Measurements from ENCODE around the gene SCNN1A. TPM values are rescaled to one million over a fixed set of nuclear protein-coding genes. Genes with fewer than 3 reads are reported as not detected.

The SCNN1A gene
- total RNA-seq (2012; rRNA removed) (not detected in 2 replicates), polyA plus RNA-seq (2012; rRNA removed) (0.24 and 0.41 TPM in 2 replicates), Bru-seq, nascent RNA (percentile 14 among the genes with signal in this experiment), BruChase-seq, experiment 1, labeled RNA remaining after a 6-hour chase (percentile 21 among the genes with signal in this experiment), BruChase-seq, experiment 2, labeled RNA remaining after a 2-hour chase (percentile 18 among the genes with signal in this experiment)
- 0.13 and 0.16 TPM in 2 replicates for polyA plus RNA-seq (2012; cell fraction: cytosol; rRNA removed)
- polyA plus RNA-seq (2012; cell fraction: nucleus; rRNA removed; ENCODE audit: low replicate concordance): 0.32 and 1.2 TPM in 2 replicates
- long read RNA-seq: 0 reads

DNA sequence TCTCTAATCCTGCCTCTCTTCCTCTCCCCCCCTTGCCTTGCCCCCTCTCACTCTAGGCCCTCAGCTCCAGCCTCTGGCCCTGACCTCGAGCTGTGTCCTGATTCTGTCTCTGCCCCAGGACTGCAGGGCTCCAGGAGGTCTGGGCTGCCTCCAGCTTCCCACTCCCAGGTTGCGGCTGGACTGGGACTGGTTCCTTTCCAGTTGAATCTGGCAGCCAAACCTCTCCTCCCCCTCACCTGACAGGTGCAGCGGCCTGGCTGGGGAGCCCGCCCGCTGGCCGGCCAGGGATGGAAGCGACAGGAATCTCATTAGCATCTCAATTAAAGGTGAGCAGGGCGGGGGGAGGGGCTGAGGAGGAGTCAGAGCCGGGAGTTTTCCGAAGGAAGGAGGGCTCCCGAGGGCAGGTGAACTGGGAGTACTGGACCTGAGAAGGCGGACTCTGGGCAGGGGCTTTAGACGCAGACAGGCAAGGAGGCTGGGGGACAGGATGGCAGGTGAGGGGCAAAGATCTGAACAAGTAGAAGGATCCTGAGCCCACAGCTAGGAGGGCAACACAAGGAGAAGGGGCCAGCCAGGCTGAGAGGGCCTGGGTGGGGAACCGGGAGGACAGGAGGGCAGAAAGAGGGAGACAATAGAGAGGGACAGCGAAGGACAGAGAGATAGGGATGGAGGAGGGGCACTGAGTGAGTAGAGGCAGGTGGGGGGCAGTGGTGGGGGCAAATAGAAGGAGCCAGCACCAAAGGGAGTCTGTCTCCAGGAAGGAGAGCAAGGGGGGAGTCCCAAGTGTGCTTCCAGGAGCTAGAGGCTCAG, at the start of gene SCNN1A:
TSS of gene SCNN1A (minus strand) at position 295 of the 810 bp plus-strand sequence. CDS start 780 bp downstream, outside the sequence.
- H3K4me2 ChIP-seq (ENCODE audit: low read depth, low read length): no peak within 1 kb of the TSS
- no peak within 1 kb of the TSS for H3K4me3 ChIP-seq (ENCODE audit: insufficient read depth, low read depth, low read length)
- WGBS, 2 experiments (ENCODE audit: extremely low coverage in 2 of 2, insufficient read length in 1 of 2): 81% methylated on average over 7 of the region's 15 CpGs; no CpG with 5 or more reads in 1 of the 2 experiments
- peak within 1 kb of the TSS; percentile 77 to 97 for H4K8ac ChIP-seq (ENCODE audit: low read depth in 2 of 2, low read length in 2 of 2)
- ChIA-PET CTCF (interaction anchor here (0.6 to 1.8 kb wide), 2 partner anchors 40 to 281 kb away, joined by 3 to 5 read pairs; no protein-coding TSS in a partner anchor), POLR2A (ENCODE audit: unreplicated experiment) (interaction anchor here (0.6 kb wide), 1 partner anchor 12 kb away, joined by 4 read pairs; no protein-coding TSS in a partner anchor)
- no peaks in the 10 kb centered on the region for H4K20me1 ChIP-seq (ENCODE audit: insufficient read depth, low read length)
- TF ChIP-seq FOS (IDR thresholded peaks at IDR 0.05; ENCODE audit: low read depth, low read length) (no peak), RFX5 (IDR thresholded peaks at IDR 0.05; ENCODE audit: low read depth, low read length) (no peak), CHD1 (IDR thresholded peaks at IDR 0.05; ENCODE audit: low read depth, low read length) (no peak), MXI1 (IDR thresholded peaks at IDR 0.05; ENCODE audit: borderline replicate concordance, low read depth, low read length) (no peak), RCOR1 (IDR thresholded peaks at IDR 0.05; ENCODE audit: insufficient replicate concordance, low read length) (no peak)
- H3K36me3 ChIP-seq (ENCODE audit: control insufficient read depth, insufficient read depth, low read length): no peaks in the 10 kb centered on the region
- peak within 1 kb of the TSS; percentile 97 for H2BK120ac ChIP-seq (ENCODE audit: low read depth, low read length)
- H3K14ac ChIP-seq (replicated peaks; ENCODE audit: low read depth, low read length): peak within 1 kb of the TSS; percentile 62
- peak within 1 kb of the TSS; percentile 74; the same call in 1 of the 2 replicates for H3K23ac ChIP-seq (ENCODE audit: low read depth, low read length)
- H4K5ac ChIP-seq (ENCODE audit: low read depth, low read length): peak within 1 kb of the TSS; percentile 89
- H2BK15ac ChIP-seq (ENCODE audit: low read depth, low read length): peak within 1 kb of the TSS; percentile 90; the same call in 1 of the 3 replicates
- in situ Hi-C loops (cut with MboI; ENCODE audit: low sequenced_read_pairs) (no loop called here), intact Hi-C loops (cut with micrococcal nuclease) (no loop called here), dilution Hi-C loops (cut with HindIII; ENCODE audit: low sequenced_read_pairs, unreplicated experiment) (no loop called here)
- H3K27me3 ChIP-seq (ENCODE audit: control insufficient read depth, insufficient read depth, low read length): no peaks in the 10 kb centered on the region
- H3K18ac ChIP-seq (ENCODE audit: low read depth, low read length): peak within 1 kb of the TSS; percentile 72
- peak within 1 kb of the TSS; percentile 58 for H2BK20ac ChIP-seq (ENCODE audit: low read depth, low read length)
- ATAC-seq (ENCODE audit: low read depth) (no peak), DNase-seq (no peak)
- peak within 1 kb of the TSS; percentile 25 for H3K9ac ChIP-seq (ENCODE audit: low read depth, low read length)
- H3K4me1 ChIP-seq (ENCODE audit: control insufficient read depth, insufficient read depth, low read length): peaks cover 32% of the 10 kb centered on the region
- H3K4ac ChIP-seq (ENCODE audit: low read depth, low read length): peak within 1 kb of the TSS; percentile 93
- H3K79me1 ChIP-seq (ENCODE audit: low read depth in 1 of 2, low read length in 2 of 2): no peaks in the 10 kb centered on the region; a peak in 1 of 4 replicates
- no TSS peak for BruUV-seq (replicated peaks)
- H3K9me1 ChIP-seq (ENCODE audit: insufficient read depth, low read length): peaks cover 18% of the 10 kb centered on the region
- H3K9me3 ChIP-seq (ENCODE audit: control insufficient read depth, insufficient read depth, low read length): no peaks in the 10 kb centered on the region
- peak within 1 kb of the TSS; percentile 26 for H2AK9ac ChIP-seq (replicated peaks; ENCODE audit: low read depth, low read length, poor library complexity)
- H3K27ac ChIP-seq (ENCODE audit: insufficient read depth, low read length): peak within 1 kb of the TSS; percentile 61
- H3K56ac ChIP-seq (ENCODE audit: extremely low read depth, insufficient read depth, low read length): peak within 1 kb of the TSS; percentile 31; the same call in 1 of the 2 replicates
- peak within 1 kb of the TSS; percentile 22 for H2BK5ac ChIP-seq (ENCODE audit: low read depth, low read length, poor library complexity, severe bottlenecking)
- peak within 1 kb of the TSS; percentile 80 for H2AK5ac ChIP-seq (ENCODE audit: low read depth, low read length)
- peak within 1 kb of the TSS; percentile 69 for H2AFZ ChIP-seq (replicated peaks; ENCODE audit: low read length, poor library complexity)
- H4K91ac ChIP-seq (ENCODE audit: insufficient read depth, low read depth, low read length): peak within 1 kb of the TSS; percentile 92

All from IMR-90 (cell line).